Spleen (tissue), 7 donors: ENCODE measurements around the gene HSPB1.

Experiments
- CTCF ChIP-seq, 11 experiments: fragments of 200-600 bp in 7 of 11; fragments of 450-650 bp in 4 of 11; sonication (generic) in 4 of 11; IDR thresholded peaks in 8 of 11; conservative IDR thresholded peaks in 3 of 11; 1 replicate in 7 of 11; 2 replicates in 4 of 11; pipeline versions ENCODE4 v1.4.0 to v1.8.0; 2016 to 2021; ENCODE audit warnings: antibody characterized with exemption in 11 of 11, inconsistent platforms in 4 of 11, mild to moderate bottlenecking in 1 of 11
- POLR2AphosphoS5 ChIP-seq, 3 donors: sonication (generic); formaldehyde crosslinking; IDR thresholded peaks; one replicate each; pipeline ENCODE4 v1.5.1; 2017; ENCODE audit warnings: antibody characterized with exemption in 3 of 3
- donor health status: DM: no; HTN: no; CAD: no; lungs with moderate emphysema.
- donor health status: DM: no; HTN: no; CAD: no.
- donor health status: DM: no; HTN: no; CAD: no.

GRCh38 chr7:76286842-76287403 lies 15.6 kb upstream of the HSPB1 start:
- no peak for TF ChIP-seq POLR2AphosphoS5 (IDR thresholded peaks at IDR 0.05)
- no peak for TF ChIP-seq CTCF (IDR thresholded peaks at IDR 0.05 in 8 of 11, conservative IDR thresholded peaks at IDR 0.05 in 3 of 11)
